Esophagus squamous epithelium (tissue), 4 donors: ENCODE measurements around the gene NFKB1.

Experiments used
- CTCF ChIP-seq, 6 experiments: fragments of 450-650 bp in 4 of 6; fragments of 200-600 bp in 2 of 6; sonication (generic) in 2 of 6; IDR thresholded peaks; one replicate each; pipeline ENCODE4 v1.5.1; 2016 to 2019; ENCODE audit warnings: antibody characterized with exemption in 6 of 6, mild to moderate bottlenecking in 4 of 6, moderate library complexity in 4 of 6
- POLR2A ChIP-seq, 4 donors: fragments of 450-650 bp; IDR thresholded peaks; one replicate each; pipeline ENCODE4 v1.6.1; 2017; ENCODE audit warnings: antibody characterized with exemption in 4 of 4, mild to moderate bottlenecking in 4 of 4, moderate library complexity in 3 of 4

DNA sequence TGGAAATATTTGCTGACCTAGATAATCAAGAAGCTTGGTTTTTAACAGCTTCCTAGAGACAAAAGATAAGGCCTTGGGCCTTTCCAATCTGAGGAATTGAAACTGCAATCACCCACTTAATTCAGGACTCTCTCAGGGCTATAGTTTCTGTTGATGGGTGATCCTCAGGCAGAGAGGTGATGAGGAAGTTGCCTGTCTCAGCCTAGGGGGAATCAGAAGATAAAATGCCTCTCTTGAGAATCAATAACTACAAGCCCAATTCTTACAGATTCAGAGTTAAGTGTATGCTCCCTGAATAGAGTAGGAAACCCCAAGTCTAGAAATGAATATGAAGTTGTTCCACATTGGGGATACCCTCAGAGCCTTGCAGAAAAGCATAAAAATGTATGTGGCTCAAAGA, 45.5 kb downstream of the NFKB1 start:
- TF ChIP-seq CTCF (IDR thresholded peaks at IDR 0.05): no peak
- TF ChIP-seq POLR2A (IDR thresholded peaks at IDR 0.05): no peak
